ENCODE data around the gene GALNT10.

Gene GALNT10

DNA sequence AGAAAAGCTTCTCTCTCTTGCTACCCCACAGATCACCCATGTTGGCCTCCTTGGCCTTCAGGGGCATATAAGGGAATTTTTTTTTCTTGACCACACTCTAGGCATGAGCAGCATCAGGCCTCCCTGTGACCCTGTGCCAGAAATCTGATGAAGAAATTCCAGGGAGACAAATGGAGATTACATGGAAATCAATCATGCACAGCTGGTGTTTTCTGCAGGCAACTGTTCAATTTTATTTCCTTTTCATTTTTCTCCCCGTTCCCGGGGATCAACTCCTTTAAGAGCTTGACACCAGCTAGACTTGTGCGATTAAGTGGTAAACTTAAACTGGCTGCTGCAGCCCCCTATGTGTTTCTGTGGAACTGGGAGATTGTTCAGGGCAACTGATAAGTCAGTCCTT, 59.3 kb downstream of the GALNT10 start:
- in situ Hi-C loops (cut with HindIII; ENCODE audit: low pct_ligation_motif_present, low pct_unique_long_range_greater_than_20kb, low sequenced_read_pairs): no loop called here
- DNase-seq: no peak

DNA sequence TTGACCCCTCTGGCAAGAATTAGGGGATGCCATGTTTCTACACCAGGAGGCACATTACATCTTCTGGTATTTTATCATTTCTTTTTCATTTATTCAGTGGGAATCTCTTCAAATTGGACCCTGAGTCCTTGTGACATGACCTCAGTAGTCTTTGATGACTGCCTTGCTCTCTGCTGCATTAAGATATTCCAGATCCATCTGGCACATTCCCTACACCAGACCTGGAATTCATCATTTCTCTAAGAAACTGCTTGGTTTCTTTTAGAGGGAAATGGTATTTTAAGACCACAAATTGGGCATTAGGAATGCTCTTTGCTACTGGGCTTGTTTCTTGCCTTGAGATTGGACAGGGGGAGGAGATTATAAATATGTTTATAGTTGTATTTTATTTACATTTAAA, 61.0 kb downstream of the GALNT10 start:
- in situ Hi-C loops (cut with HindIII; ENCODE audit: low pct_ligation_motif_present, low pct_unique_long_range_greater_than_20kb, low sequenced_read_pairs): no loop called here
- DNase-seq: no peak

DNA sequence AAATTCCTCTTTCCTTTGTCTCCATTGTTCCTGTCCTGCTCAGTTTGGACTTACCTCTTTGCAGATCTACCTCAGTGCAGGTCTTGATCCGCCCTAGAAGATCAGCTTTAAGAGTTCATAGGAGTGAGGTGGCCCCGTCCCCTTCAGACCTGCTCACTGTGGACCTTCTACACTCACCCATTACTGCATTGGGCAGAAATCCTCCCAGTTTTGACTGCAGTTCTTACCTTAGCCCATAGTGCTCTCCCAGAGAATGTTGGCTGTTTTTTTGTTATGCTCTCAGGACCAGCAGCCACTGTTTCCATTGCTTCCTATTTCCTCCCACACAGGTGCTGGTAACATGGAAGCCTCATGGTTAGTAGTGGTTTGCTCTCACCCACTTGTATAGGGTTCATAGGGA, 63.3 kb downstream of the GALNT10 start:
- no peak for DNase-seq
- in situ Hi-C loops (cut with HindIII; ENCODE audit: low pct_ligation_motif_present, low pct_unique_long_range_greater_than_20kb, low sequenced_read_pairs): no loop called here

DNA sequence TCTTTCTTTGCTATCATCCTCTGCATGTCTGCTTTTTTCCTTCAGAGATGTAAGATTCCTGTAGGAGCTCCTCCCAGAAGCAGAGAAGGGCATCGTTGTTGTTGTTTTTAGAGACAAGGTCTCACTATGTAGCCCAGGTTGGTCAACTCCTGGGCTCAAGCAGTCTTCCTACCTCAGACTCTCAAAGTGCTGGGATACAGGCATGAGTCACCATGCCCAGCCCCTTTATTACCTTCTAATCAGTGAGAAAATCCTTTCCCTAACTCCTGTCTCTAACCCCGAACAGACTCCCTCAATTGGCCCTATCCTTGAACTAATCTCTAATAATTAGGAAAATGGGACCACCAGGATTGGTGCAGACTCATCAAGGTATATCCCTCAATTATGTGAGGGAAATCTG, 64.4 kb downstream of the GALNT10 start:
- DNase-seq: no peak
- in situ Hi-C loops (cut with HindIII; ENCODE audit: low pct_ligation_motif_present, low pct_unique_long_range_greater_than_20kb, low sequenced_read_pairs): no loop called here

GRCh38 chr5:154257046-154257445, 66.5 kb downstream of the GALNT10 start:
- in situ Hi-C loops (cut with HindIII; ENCODE audit: low pct_ligation_motif_present, low pct_unique_long_range_greater_than_20kb, low sequenced_read_pairs): no loop called here
- no peak for DNase-seq

- in situ Hi-C loops (cut with HindIII; ENCODE audit: low pct_ligation_motif_present, low pct_unique_long_range_greater_than_20kb, low sequenced_read_pairs): no loop called here
- no peak for DNase-seq
These were observed 68.1 kb downstream of the GALNT10 start for GRCh38 chr5:154258531-154259217.

DNA sequence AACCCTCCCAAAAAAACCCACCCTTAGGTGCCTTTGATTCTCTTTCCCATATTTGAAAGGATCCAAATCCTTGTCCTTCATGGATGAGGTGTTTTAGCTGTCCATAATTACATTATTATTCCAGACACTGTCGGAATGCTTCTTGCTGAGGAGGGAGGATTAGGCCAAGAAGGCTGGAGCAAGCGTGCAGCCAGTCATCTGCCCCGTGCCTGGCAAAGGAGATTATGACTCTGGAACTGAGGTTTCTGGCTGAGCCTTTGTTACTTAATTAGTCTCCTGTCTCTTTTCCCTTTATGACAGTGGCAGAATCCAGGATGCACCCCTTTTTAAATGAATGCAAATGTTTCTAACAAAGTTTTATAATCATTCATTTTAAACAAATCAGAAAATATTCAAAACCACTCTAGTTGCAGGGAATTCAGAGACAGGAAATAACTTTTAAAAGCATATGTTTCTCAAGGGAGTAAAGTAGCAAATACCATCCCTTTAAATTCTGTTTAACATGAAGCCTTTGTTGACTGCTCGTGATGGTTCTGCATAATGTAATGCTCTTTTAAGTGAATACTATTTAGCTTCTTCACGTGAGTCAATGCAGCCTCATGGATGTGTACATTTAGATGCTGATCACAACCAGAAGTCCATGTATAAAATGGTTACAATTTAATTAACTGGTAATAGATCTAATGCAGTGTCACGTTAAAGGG, 69.8 kb downstream of the GALNT10 start:
- DNase-seq: no peak
- in situ Hi-C loops (cut with HindIII; ENCODE audit: low pct_ligation_motif_present, low pct_unique_long_range_greater_than_20kb, low sequenced_read_pairs): no loop called here

DNA sequence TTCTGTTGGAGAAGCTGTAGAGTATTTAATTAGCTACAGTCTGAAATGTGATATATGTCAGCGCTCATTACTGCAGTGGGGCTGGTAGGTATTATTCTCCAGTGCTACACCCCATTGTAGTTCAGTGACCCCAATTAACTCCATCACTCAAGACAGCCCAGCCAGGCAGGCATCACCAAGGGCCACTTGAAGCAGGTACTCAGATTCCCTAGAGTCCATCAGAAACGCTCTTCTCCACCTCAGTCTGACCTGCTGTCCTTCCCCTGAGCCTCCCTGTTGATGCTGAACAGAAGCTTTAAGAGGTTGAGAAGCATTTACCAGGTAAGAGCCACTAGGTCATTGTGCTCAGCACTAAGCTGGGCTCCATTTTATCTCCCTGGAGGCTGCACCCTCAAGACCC, 71.8 kb downstream of the GALNT10 start:
- no peak for DNase-seq
- in situ Hi-C loops (cut with HindIII; ENCODE audit: low pct_ligation_motif_present, low pct_unique_long_range_greater_than_20kb, low sequenced_read_pairs): no loop called here

GRCh38 chr5:154264549-154265196, 74.1 kb downstream of the GALNT10 start:
- in situ Hi-C loops (cut with HindIII; ENCODE audit: low pct_ligation_motif_present, low pct_unique_long_range_greater_than_20kb, low sequenced_read_pairs): no loop called here
- no peak for DNase-seq

DNA sequence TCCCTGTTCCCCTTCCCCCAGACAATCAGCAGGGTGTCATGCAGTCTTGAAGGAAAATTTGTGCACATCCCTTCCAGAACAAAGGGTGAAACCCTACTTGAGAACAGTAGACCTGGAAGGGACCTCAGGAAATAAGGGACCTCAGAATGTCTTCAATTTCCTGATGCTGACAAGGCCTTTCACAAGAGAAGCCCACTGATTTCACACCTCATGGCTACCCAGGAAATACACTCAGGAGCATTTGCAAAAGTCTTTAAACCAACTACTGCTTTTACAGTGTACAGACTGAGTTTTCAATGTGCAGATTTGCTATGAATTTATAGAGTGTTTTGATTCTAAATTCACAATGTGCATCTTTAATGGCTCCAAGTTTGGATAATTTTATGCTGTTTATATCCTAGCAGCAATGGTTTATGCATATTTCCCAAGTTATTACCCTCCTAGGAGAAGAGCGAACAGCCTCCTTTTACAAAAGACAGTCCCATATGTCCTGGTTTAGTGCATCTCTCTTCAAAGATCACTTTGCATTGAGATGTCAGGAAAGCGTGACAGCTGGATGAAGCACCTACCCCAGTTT, 74.8 kb downstream of the GALNT10 start:
- in situ Hi-C loops (cut with HindIII; ENCODE audit: low pct_ligation_motif_present, low pct_unique_long_range_greater_than_20kb, low sequenced_read_pairs): no loop called here
- no peak for DNase-seq

DNA sequence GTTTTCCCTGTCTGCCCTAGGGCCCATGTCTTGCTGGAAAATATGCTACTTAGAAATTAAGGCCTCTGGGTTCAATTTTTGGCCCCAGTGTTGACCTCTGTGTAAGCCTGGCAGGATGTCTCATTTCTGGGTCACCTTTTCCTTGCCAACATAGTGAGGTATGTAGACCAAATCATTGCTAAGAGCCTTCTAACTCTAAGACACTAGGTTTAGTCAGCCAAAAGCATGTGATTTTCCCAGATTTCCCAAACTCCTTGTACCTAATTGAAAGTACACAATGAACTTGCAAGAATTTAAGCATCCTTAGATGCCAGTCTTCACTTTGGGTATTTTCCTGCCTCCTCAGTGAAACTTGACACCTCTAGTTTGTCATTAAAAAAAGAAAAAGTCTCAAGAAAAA, 77.0 kb downstream of the GALNT10 start:
- no peak for DNase-seq
- in situ Hi-C loops (cut with HindIII; ENCODE audit: low pct_ligation_motif_present, low pct_unique_long_range_greater_than_20kb, low sequenced_read_pairs): no loop called here

DNA sequence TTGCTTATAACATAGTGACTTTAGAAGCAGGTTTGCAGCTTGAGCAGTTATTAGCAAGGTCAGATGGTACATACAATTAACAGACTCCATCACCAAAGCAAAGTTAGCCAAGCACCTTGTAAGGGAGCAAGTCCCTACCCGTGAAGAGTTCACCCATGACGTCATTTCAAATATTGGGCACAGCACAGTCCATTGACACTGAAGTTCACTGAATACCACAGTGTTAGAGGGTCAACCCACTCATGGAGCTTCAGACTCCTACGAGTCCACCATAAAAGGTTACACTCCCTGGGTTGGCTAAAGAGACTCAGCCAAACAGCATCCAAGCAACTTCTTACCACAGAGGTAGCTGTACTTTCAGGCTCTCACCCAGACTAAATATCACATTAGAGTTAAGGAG, 77.5 kb downstream of the GALNT10 start:
- DNase-seq: no peak
- in situ Hi-C loops (cut with HindIII; ENCODE audit: low pct_ligation_motif_present, low pct_unique_long_range_greater_than_20kb, low sequenced_read_pairs): no loop called here

DNA sequence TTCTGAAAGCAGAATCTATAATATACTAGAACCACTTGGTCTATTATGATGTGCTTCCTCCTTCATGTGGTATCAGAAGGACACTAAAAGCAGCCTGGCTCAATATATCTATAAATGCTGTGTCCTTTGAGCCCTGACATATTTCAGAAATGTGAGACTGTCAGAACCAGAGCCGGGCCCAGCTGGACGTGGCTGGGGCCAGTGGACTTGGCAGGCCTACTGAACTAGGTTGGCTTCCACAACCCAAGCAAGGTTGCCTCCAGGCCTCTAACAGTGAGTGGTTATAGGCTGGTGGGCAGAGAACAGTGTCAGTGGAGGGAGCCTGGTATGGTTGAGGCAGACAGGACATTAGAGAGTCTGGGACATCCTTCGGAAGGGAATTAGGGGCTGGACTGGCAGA, 78.9 kb downstream of the GALNT10 start:
- no peak for DNase-seq
- in situ Hi-C loops (cut with HindIII; ENCODE audit: low pct_ligation_motif_present, low pct_unique_long_range_greater_than_20kb, low sequenced_read_pairs): no loop called here

DNA sequence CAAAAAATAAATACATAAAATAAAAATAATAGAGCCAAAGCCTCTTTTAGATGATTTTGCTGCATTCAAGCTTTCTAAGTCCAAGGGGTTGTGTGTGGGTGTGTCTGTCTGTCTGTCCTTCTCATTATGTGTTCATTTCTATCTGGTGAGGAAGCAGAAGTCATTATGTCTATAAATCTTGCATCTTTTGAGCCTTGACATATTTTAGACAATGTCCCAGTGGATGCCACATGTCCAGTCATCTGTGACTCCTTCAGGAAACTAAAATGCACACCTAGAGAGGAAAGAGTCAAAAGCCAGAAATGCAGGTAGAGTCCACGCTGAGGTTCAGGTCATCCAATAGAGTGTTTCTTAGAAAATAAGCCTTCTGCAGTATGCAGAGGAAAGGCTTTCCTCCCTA, 80.9 kb downstream of the GALNT10 start:
- DNase-seq: no peak
- in situ Hi-C loops (cut with HindIII; ENCODE audit: low pct_ligation_motif_present, low pct_unique_long_range_greater_than_20kb, low sequenced_read_pairs): no loop called here

DNA sequence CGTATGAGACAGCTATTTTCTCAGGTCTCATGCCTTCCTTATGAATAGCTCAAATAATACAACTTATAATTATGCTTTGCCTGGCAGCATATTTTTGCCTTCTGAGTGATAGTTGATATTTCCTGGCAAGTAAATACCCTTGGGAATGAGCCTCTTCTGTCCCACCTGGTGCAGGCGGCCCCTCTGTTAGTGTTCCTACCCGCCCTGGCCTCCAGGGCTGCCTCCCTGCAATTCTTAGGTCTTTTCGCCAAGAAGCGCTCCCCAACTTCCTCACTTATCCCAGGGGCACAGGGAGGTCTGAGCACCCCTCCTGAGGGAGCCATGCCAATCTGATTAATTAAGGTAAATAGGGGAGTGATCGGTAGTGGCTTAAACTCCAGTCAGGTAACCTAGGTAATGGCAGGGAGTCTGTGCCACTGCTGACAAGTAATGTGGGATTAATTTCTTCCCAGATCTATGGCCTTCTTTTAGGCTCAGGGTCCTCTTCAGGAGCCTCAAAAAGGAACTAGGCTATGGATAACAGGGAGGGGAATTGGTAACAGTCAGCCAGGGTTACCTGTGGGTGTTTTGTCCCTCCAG, 81.5 kb downstream of the GALNT10 start:
- in situ Hi-C loops (cut with HindIII; ENCODE audit: low pct_ligation_motif_present, low pct_unique_long_range_greater_than_20kb, low sequenced_read_pairs): no loop called here
- no peak for DNase-seq

DNA sequence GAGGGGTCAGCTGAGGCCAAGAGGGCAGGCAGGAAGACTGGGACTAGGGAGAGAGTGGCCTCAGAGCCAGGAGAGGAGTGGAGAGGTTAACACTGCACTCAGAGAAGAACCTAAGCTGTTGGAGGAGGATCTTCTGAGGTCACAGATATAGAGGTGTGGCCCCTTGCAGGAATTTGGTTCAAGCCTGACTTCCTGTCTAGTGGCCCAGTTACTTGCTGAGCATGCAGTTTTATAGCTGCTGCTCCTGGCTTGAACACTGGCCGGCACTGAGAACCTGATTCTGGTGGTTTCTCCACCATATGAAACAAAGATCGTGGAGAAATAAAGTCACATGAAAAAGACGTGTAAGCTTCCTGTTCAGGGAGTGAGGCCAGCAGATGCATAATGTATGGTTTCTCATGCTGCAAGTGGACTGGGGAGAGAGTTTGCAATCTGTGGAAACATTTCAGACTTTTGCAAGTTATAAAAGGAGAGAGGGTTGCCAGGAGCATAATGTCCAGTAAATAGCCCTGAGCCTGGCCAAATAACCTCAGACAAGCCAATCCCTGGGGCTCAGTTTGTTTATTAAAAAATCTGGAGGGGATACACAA, 82.6 kb downstream of the GALNT10 start:
- in situ Hi-C loops (cut with HindIII; ENCODE audit: low pct_ligation_motif_present, low pct_unique_long_range_greater_than_20kb, low sequenced_read_pairs): no loop called here
- no peak for DNase-seq

DNA sequence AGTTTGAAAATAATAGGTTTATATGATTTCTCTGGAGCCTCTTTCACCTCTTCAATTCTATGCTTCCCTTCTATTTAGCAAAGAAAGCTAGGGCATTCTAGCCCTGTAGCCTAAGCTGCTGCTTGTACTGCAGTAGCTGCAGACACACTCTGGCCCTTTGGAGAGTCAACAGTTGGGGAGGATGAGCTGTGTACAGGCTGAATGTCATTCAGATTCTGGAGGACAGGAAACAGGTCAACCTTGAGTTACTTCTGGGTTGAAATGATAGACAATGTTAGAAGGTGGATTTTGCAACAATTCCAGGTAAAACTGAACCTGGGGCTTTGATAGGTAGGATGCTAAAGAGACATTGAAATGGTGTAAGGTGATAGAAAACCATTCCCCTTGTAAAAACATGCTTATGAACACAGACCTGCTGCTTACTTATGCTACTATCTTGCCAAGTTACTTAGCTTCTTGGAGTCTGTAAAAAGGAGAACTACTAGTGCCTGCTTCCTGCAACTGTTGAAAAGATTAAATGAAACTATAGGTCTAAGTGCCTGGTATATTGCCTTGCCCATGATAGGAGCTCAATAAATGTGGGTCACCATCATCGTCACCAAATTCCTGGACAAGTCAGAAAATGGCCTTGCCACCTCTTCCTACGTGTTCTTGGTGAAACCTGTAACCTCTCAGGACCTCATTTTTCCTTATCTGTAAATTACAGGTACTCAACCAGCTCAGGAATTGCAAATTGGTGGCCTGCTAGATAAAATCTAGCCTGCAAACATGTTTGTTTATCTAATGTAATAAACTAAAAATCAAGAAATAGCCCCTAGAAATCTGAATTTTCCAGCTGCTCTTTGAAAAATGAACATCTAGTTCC, 83.7 kb downstream of the GALNT10 start:
- in situ Hi-C loops (cut with HindIII; ENCODE audit: low pct_ligation_motif_present, low pct_unique_long_range_greater_than_20kb, low sequenced_read_pairs): no loop called here
- no peak for DNase-seq

DNA sequence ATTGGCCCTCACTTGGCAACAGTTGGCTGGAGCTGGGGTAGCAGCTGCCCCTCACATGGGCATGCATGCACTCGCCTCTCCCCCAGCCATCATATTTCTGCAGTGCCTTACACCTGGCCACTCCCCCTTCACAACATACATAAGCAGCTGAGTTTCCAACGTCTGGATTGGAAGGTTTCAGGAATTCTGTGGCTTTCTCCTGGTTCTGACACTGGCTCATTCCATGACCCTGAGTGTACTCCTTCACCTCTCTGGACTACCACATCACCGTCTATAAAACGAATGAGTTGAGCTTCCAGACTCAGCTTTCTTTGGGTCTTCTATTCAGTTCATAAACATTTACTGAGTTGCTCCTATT, 84.3 kb downstream of the GALNT10 start:
- no peak for DNase-seq
- in situ Hi-C loops (cut with HindIII; ENCODE audit: low pct_ligation_motif_present, low pct_unique_long_range_greater_than_20kb, low sequenced_read_pairs): no loop called here
